NCI-H187 treated with DMSO at 0.1 percent for 48 hours (cell line): ENCODE measurements around the gene CDK6.
"Not testable (repeated sequence)": the region's sequence is repeated elsewhere in the genome, so short reads cannot be mapped to it uniquely, and the experiment has no call there.

Experiments used
- DNase-seq: peaks from one replicate; lab custom pipeline; 2025; lab: John Stamatoyannopoulos, UW

CDK6 gene

GRCh38 chr7:92623544-92623943 lies 212.8 kb downstream of the CDK6 start:
- no peak for DNase-seq

GRCh38 chr7:92622685-92623084 lies 213.7 kb downstream of the CDK6 start:
- no peak for DNase-seq

- DNase-seq, result no peak
Measured at GRCh38 chr7:92622030-92622429, 214.3 kb downstream of the CDK6 start.

GRCh38 chr7:92621561-92622023 lies 214.8 kb downstream of the CDK6 start:
- no peak for DNase-seq

GRCh38 chr7:92621026-92621540 lies 215.3 kb downstream of the CDK6 start:
- DNase-seq, result no peak

GRCh38 chr7:92615861-92616260 lies 220.5 kb downstream of the CDK6 start:
- DNase-seq, result no peak

- DNase-seq, result no peak
Measured at GRCh38 chr7:92614660-92615174, 221.7 kb downstream of the CDK6 start.

- DNase-seq, result no peak
Measured at GRCh38 chr7:92613720-92614119, 222.7 kb downstream of the CDK6 start.

- DNase-seq, result no peak
Measured at GRCh38 chr7:92613214-92613613, 223.2 kb downstream of the CDK6 start.

GRCh38 chr7:92612501-92612900 lies 223.9 kb downstream of the CDK6 start:
- no peak for DNase-seq

- DNase-seq, result no peak
Measured at GRCh38 chr7:92611735-92612134, 224.6 kb downstream of the CDK6 start.

GRCh38 chr7:92609921-92610518 lies 226.4 kb downstream of the CDK6 start:
- no peak for DNase-seq

- DNase-seq, result peak; percentile 6
Measured at GRCh38 chr7:92608380-92609322, 227.7 kb downstream of the CDK6 start.

GRCh38 chr7:92606985-92607384 lies 229.4 kb downstream of the CDK6 start:
- DNase-seq, result no peak

GRCh38 chr7:92604517-92604916 lies 231.9 kb downstream of the CDK6 start:
- DNase-seq, result not testable (repeated sequence)

GRCh38 chr7:92603089-92603445 lies 233.3 kb downstream of the CDK6 start:
- no peak for DNase-seq

GRCh38 chr7:92602352-92603088 lies 233.9 kb downstream of the CDK6 start:
- no peak for DNase-seq

- no peak for DNase-seq
Measured at GRCh38 chr7:92598310-92598981, 237.9 kb downstream of the CDK6 start.

GRCh38 chr7:92595281-92595680 lies 241.1 kb downstream of the CDK6 start:
- no peak for DNase-seq

GRCh38 chr7:92594746-92595145 lies 241.6 kb downstream of the CDK6 start:
- DNase-seq, result no peak

- DNase-seq, result no peak
Measured at GRCh38 chr7:92590711-92591310, 245.6 kb downstream of the CDK6 start.
